Hepatocyte (in vitro differentiated cells): ENCODE results near the gene PACS1.

Source experiments
- CTCF ChIP-seq: fragments of 200-600 bp; sonication (generic); IDR thresholded peaks from 2 replicates; pipeline ENCODE4 v1.5.1; 2016; ENCODE audit warnings: antibody characterized with exemption, mild to moderate bottlenecking; ENCODE audit not compliant: poor library complexity
- EZH2 ChIP-seq: fragments of 200-600 bp; sonication (generic); IDR thresholded peaks from 2 replicates; pipeline ENCODE4 v1.6.1; 2016; ENCODE audit warnings: antibody characterized with exemption, mild to moderate bottlenecking, borderline replicate concordance

GRCh38 chr11:66111158-66111557 lies 41.1 kb downstream of the PACS1 start:
- no peak for TF ChIP-seq EZH2
- no peak for TF ChIP-seq CTCF
